ENCODE results near the gene OPCML.

Gene OPCML

DNA sequence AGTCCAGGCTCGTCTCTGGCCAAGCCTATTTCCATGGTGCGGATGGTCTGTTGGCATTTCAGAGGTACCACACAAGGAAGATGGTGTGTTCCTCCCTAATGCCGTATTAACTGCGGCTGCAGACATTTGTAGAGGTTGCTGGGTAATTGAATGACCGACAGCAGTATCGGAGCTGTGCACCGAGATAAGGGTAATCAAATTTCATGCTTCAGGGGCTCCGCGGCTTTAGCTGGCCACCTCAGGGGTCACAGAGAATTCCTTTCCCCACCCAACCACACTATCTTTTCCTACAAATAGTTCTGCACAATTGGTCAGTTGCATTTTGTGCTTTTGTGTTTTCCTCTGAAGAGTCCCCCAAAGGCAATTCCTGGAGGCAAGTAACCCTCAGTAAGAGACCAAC is 297.4 kb downstream of the OPCML start:
- no peak for DNase-seq (ENCODE audit: low read depth)

- DNase-seq (ENCODE audit: low read depth) = no peak
These were observed 299.6 kb downstream of the OPCML start for GRCh38 chr11:133232665-133233064.

DNA sequence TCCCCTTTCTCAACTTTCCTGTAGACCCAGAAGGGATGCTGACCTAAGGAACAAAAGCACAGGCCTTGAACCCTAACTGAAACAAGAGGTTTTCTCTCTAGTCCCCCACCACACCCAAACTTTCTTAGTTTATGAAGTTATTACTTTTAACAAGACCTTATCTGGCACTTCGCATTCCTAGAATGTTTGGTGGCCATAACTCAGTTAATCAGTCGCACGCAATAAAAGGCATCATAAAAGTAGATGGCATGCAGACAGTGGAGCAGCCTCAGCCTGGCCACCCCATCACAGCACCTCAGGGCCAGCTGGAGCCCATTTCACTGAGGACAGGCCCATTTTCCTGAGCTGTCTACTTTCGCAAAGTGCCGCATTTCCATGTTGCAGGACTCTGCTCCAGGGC is 301.9 kb downstream of the OPCML start:
- DNase-seq (ENCODE audit: low read depth) = no peak

- no peak for DNase-seq (ENCODE audit: low read depth)
These were observed 303.6 kb downstream of the OPCML start for GRCh38 chr11:133228471-133229329.

GRCh38 chr11:133227632-133228111 is 304.6 kb downstream of the OPCML start:
- DNase-seq (ENCODE audit: low read depth) = no peak

GRCh38 chr11:133224271-133224670 is 308.0 kb downstream of the OPCML start:
- no peak for DNase-seq (ENCODE audit: low read depth)

- no peak for DNase-seq (ENCODE audit: low read depth)
These were observed 309.6 kb downstream of the OPCML start for GRCh38 chr11:133222425-133223330.

DNA sequence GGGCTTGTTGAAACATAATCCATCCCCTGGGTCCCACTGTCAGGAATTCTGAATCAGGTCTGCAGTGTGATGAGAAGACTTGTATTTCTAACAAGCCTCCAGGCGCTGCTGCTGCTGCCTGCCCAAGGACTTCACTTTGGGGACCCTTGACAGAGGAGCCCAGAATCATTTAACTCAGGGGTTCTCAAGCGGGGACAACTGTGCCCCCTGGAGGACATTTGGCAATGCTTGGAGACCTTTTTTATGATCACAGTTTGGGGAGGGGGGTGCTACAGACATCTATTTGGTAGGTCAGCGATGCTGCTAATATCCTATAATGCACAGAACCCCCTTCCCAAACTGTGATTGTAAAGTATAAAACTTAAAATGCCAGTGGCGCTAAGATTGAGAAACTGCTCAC is 312.8 kb downstream of the OPCML start:
- no peak for DNase-seq (ENCODE audit: low read depth)

DNA sequence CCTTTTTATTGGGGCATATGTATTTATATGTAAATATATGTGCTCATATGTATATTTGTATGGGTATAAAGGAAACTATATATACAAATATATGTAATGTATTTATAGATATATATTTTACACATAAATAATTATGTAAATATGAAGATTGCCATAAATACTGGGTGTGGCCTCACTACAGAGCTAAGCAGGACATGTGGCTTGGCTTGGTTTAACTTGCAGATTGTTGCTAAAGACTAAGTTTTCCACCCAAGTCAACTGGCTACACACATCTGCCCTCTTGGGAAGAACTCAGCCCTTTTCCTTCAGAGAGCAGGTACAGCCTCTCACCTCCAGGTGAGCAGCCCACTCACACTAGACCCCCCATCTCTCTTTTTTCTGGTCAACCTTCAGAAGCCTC is 315.5 kb downstream of the OPCML start:
- DNase-seq (ENCODE audit: low read depth) = no peak

GRCh38 chr11:133215596-133216230 is 316.6 kb downstream of the OPCML start:
- no peak for DNase-seq (ENCODE audit: low read depth)

DNA sequence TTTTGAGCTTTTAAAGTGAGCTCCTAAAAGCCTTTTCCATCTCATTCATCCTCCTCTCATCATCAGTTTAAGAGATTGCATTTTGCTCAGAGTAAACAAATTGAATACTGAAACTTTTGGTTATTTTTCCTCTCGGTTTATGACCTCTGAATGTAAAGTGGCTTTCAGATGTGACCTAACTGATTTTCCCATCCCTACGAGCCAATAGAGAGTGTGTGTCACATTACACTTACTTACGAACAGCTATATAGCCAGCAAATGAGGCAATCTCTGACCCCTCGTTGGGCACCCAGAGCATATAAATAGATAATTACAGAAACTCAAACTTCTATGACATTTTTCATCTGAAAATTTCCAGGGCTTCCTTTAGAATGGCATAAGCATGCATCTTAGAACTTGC is 317.7 kb downstream of the OPCML start:
- DNase-seq (ENCODE audit: low read depth) = no peak

DNA sequence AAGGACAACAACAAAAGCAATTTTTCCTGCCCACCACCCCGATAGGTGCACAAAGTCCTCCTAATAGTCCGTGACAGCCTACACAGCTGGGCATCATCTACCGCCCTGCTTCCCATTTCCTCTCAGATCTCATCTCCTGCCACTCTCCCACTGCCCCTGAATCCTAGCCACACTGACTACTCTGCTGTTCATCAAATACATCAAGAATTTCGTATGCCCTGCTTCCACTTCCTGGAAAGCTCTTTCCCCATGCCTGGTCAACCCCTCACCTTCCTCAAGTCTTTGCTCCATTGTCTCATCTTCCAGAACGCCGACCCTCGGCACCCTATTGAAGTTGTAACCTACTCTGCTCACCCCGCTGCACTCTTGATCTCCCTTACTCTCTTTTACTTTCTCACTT is 320.1 kb downstream of the OPCML start:
- DNase-seq (ENCODE audit: low read depth) = no peak

DNA sequence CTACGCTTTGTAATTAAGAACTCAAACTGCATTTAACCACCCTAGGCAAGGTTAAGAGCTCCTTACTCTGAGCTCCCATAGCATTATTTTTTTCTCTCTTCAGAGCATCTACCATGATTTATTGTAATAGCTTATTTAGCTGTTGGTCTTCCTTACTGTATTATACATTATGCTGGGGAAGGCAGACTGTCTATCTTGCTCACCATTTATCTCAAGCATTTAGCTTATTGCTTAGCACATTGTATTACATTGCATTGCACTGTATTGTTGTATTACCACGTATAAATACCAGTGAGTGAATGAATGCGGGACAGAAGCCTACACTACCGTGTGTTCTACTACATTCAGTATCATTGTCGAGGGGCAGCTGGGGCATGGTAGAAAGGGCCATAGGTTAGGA is 324.3 kb downstream of the OPCML start:
- DNase-seq (ENCODE audit: low read depth) = no peak

GRCh38 chr11:133206313-133207005 is 325.8 kb downstream of the OPCML start:
- DNase-seq (ENCODE audit: low read depth) = no peak

- no peak for DNase-seq (ENCODE audit: low read depth)
These were observed 328.1 kb downstream of the OPCML start for GRCh38 chr11:133204158-133204557.

- DNase-seq (ENCODE audit: low read depth) = no peak
These were observed 329.5 kb downstream of the OPCML start for GRCh38 chr11:133202816-133203215.

DNA sequence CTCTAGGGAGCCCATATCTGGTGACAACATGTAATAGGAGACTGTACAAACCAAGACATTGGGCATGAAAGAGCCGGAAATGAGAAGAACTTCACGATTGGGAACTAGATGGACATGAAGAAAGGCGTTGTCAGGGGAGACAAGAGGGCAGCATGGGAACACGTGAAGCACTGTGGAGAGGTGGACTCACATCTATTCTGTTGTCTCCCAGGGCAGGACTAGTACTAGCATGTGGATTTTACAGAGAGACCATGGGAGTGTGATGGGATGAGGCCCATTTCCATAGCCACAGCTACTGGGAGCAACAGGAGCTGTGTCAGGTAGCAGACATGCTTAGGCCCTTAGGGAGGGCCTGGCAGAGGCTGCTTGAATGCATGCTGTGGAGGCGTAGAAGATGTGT is 333.9 kb downstream of the OPCML start:
- DNase-seq (ENCODE audit: low read depth) = no peak

DNA sequence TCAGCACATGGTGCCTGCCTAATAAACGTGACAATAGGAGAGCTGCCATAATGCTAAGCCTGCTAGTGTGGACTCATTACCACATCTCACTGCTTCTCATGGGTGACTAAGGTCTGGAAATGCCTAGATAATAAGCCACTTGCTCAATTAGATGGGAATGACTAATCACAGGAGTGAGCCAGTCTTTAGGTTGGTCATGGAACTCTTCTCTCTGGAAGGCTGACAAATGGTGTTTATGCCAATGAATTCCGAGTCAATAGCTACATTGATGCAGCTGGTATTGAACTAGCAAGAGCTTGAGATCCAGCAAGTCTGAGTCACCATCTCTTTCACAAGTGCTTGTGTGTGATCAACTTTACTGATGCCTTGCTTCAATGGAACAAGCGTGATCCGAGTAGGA is 334.9 kb downstream of the OPCML start:
- DNase-seq (ENCODE audit: low read depth) = no peak

DNA sequence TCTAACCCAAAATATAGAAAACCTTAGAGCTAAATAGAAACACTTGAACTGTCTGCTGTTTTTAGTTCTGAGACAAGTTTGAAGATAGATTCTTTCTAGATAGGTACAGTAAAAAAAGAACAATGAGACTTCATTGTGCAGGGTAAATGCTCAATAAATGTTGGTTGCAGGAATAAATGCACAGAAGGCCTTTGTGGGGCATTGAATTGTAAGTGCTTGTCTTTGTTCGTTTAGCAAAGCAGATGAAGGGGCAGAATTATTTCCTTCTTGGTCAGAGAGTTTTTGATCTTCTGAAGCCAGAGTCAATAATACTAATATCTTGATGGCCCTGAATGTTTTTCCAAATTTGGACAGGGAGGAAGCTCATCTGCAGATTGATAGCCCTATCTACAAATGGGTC is 340.4 kb downstream of the OPCML start:
- no peak for DNase-seq (ENCODE audit: low read depth)

GRCh38 chr11:133181667-133182066 is 350.6 kb downstream of the OPCML start:
- DNase-seq (ENCODE audit: low read depth) = no peak

GRCh38 chr11:133181066-133181465 is 351.2 kb downstream of the OPCML start:
- DNase-seq (ENCODE audit: low read depth) = no peak

DNA sequence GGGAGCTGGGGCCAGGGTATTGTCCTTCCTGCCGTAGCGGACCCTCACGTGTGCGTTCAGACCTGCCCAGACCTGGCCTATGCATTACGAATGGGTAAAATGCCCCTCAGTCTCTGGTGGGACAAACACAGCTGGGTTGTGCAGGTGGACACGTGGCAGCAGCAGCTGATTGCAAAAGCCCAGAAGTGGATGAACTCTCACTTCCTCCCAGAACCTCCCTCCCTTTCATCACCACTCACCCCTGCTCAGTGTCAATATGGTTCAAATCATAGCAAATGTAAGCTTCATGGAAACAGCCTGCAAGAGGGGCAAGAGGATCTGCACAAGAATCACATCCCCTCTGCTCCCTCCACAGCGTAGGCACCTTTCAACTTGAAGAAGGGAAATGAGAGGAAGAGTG is 352.1 kb downstream of the OPCML start:
- no peak for DNase-seq (ENCODE audit: low read depth)

Data from T follicular helper cell (primary cell).